Measurements from ENCODE around the gene ACY1.

ACY1 gene

GRCh38 chr3:52002748-52003147 is 19.4 kb downstream of the ACY1 start:
- no peak for TF ChIP-seq CTCF (IDR thresholded peaks at IDR 0.05)
- Histone ChIP-seq H3K27ac (no peak overlapping the region), H3K4me3 (no peak overlapping the region)
- DNase-seq (ENCODE audit: low spot score): no peak

GRCh38 chr3:52004163-52004787 is 20.9 kb downstream of the ACY1 start:
- DNase-seq (ENCODE audit: low spot score): no peak
- no peak overlapping the region for H3K4me3 ChIP-seq
- peak; percentile 57 for TF ChIP-seq CTCF (IDR thresholded peaks at IDR 0.05)
- H3K27ac ChIP-seq: no peak overlapping the region

- peak overlapping the region in 1 of 2 donors; percentile 2 for H3K27ac ChIP-seq
- TF ChIP-seq CTCF (IDR thresholded peaks at IDR 0.05): no peak
- H3K4me3 ChIP-seq: no peak overlapping the region
- no peak for DNase-seq (ENCODE audit: low spot score)
Observed at GRCh38 chr3:52004906-52005395, 21.6 kb downstream of the ACY1 start.

DNA sequence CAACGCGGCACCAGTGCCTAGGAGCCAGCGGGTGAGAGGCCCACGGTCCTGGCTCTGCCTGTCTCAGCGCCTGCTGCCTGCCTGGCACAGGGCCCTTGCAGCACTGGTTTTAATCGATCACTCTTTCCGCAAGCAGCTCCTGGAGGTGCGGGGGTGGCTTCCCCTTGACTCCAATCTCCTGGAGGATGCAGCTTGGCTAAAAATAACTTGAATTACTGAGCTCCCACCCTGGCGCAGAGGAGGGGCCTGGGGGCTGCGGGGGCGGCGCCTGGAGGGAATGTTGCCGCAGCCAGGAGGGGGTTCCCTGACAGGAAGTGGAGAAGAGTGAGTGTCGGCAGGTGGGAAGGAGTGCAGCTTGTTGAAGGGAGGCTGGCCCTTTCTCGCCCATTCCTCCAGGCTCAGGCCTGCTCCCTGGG is 22.2 kb downstream of the ACY1 start:
- no peak for TF ChIP-seq CTCF (IDR thresholded peaks at IDR 0.05)
- no peak overlapping the region for H3K4me3 ChIP-seq

GRCh38 chr3:52006017-52006819 is 22.9 kb downstream of the ACY1 start:
- DNase-seq (ENCODE audit: low spot score): no peak
- Histone ChIP-seq H3K27ac (no peak overlapping the region), H3K4me3 (no peak overlapping the region)
- no peak for TF ChIP-seq CTCF (IDR thresholded peaks at IDR 0.05)

More for the DNA sequence above, 22.2 kb downstream of the ACY1 start:
- peak overlapping the region in 1 of 2 donors; percentile 2 for H3K27ac ChIP-seq
- DNase-seq (ENCODE audit: low spot score): no peak

DNA sequence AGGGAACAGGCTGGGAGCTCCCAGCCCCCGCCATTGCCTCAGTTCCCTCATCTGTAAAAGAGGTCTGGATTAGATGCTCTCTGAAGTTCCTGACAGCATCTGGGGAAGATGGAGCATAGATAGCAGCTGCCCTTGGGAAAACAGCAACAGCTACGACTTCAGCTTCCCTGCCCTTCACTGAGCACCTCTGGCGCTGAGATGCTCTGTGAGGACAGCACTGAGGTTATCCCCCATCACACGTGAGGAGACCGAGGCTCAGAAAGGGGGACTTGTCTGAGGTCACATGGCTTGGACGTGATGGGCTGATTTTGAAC is 23.4 kb downstream of the ACY1 start:
- TF ChIP-seq CTCF (IDR thresholded peaks at IDR 0.05): no peak
- no peak for DNase-seq (ENCODE audit: low spot score)
- Histone ChIP-seq H3K27ac (no peak overlapping the region), H3K4me3 (no peak overlapping the region)

- TF ChIP-seq CTCF (IDR thresholded peaks at IDR 0.05): no peak
- DNase-seq (ENCODE audit: low spot score): no peak
- no peak overlapping the region for H3K4me3 ChIP-seq
- no peak overlapping the region for H3K27ac ChIP-seq
Observed at GRCh38 chr3:52007291-52007690, 24.0 kb downstream of the ACY1 start.
